Activated CD8-positive, alpha-beta T cell treated with anti-CD3 and anti-CD28 coated beads, Interleukin-2, amount 10 ng/mL, durations not matched to agents 7 days and 5 days (primary cell): Measurements from ENCODE around the gene HDAC4. TPM values are rescaled to one million over a fixed set of nuclear protein-coding genes. Genes with fewer than 3 reads are reported as not detected.
A peak's percentile ranks its signal among the peaks of the same experiment; 100 is the strongest.
"Not testable (repeated sequence)": the region's sequence is repeated elsewhere in the genome, so short reads cannot be mapped to it uniquely, and the experiment has no call there.

Experiments used
- ATAC-seq: fragments of 150-1000 bp; cut with Tn5 transposase; one replicate; pipeline ENCODE4 v1.10.0; 2021; ENCODE audit warnings: moderate library complexity
- CTCF ChIA-PET: fragments of 350-600 bp; sonication (Branson Sonifier 250); formaldehyde crosslinking; loops from one replicate; lab custom pipeline; 2021; ENCODE audit warnings: antibody characterized with exemption; lab: Charles Lee
- POLR2A ChIA-PET: fragments of 350-600 bp; sonication (Branson Sonifier 250); formaldehyde crosslinking; loops from one replicate; lab custom pipeline; 2021; ENCODE audit warnings: antibody characterized with exemption; lab: Charles Lee
- DNase-seq: peaks from one replicate; pipeline ENCODE4 v3.0.0-alpha.2; 2020
- H3K27ac Mint-ChIP-seq: one replicate; pipeline ENCODE4 v1.8.0; 2021; ENCODE audit warnings: mild to moderate bottlenecking, mixed read lengths
- H3K27me3 Mint-ChIP-seq: one replicate; pipeline ENCODE4 v1.8.0; 2021; ENCODE audit warnings: low read depth, mixed read lengths
- H3K36me3 Mint-ChIP-seq: one replicate; pipeline ENCODE4 v1.8.0; 2021; ENCODE audit warnings: low read depth, mixed read lengths
- H3K4me1 Mint-ChIP-seq: one replicate; pipeline ENCODE4 v1.8.0; 2021; ENCODE audit warnings: low read depth, mixed read lengths
- H3K4me3 Mint-ChIP-seq: one replicate; pipeline ENCODE4 v1.8.0; 2021; ENCODE audit warnings: mild to moderate bottlenecking, mixed read lengths
- H3K9me3 Mint-ChIP-seq: one replicate; pipeline ENCODE4 v1.8.0; 2022; ENCODE audit warnings: mixed read lengths; ENCODE audit not compliant: insufficient read depth
- total RNA-seq, 2 experiments: library from RNA; stranded (reverse); gene quantifications; one replicate each; pipeline ENCODE4 v1.2.3, GENCODE V29; 2021

HDAC4 gene
- 10 to 100 TPM; 50.7 to 58.8 TPM for total RNA-seq

GRCh38 chr2:239400596-239401066, at the start of gene HDAC4:
HDAC4 (minus strand) TSS chr2:239401020; CDS start chr2:239352699, 48,321 bp downstream.
- Mint-ChIP-seq H3K27me3 (peaks cover 9% of the 10 kb centered on the region), H3K9me3 (no peaks in the 10 kb centered on the region), H3K27ac (peak within 1 kb of the TSS; percentile 96), H3K4me3 (peak within 1 kb of the TSS; percentile 91), H3K36me3 (peaks cover 16% of the 10 kb centered on the region), H3K4me1 (peaks cover 40% of the 10 kb centered on the region)
- DNase-seq: no peak
- POLR2A ChIA-PET: interaction anchor here (0.6 to 1.2 kb wide), 24 partner anchors 8 to 170 kb away, joined by 3 to 10 read pairs (median 4); no protein-coding TSS in a partner anchor
- CTCF ChIA-PET: interaction anchor here (0.7 to 1.2 kb wide), 5 partner anchors 20 to 257 kb away, joined by 3 to 4 read pairs (median 3); no protein-coding TSS in a partner anchor
- ATAC-seq: peak; percentile 81

DNA sequence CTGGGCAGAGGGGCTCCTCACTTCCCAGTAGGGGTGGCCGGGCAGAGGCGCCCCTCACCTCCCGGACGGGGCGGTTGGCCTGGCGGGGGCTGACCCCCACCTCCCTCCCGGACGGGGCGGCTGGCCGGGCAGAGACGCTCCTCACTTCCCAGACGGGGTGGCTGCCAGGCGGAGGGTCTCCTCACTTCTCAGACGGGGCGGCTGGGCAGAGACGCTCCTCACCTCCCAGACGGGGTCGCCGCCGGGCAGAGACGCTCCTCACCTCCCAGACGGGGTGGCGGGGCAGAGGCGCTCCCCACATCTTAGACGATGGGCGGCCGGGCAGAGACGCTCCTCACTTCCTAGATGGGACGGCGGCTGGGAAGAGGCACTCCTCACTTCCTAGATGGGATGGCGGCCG, 48.6 kb upstream of the HDAC4 start:
- peaks cover 25% of the 10 kb centered on the region for H3K9me3 Mint-ChIP-seq
- ATAC-seq, H3K36me3 Mint-ChIP-seq, H3K4me1 Mint-ChIP-seq, POLR2A ChIA-PET, CTCF ChIA-PET, H3K27ac Mint-ChIP-seq, H3K4me3 Mint-ChIP-seq, DNase-seq: not testable (repeated sequence)
- peaks cover 31% of the 10 kb centered on the region for H3K27me3 Mint-ChIP-seq

DNA sequence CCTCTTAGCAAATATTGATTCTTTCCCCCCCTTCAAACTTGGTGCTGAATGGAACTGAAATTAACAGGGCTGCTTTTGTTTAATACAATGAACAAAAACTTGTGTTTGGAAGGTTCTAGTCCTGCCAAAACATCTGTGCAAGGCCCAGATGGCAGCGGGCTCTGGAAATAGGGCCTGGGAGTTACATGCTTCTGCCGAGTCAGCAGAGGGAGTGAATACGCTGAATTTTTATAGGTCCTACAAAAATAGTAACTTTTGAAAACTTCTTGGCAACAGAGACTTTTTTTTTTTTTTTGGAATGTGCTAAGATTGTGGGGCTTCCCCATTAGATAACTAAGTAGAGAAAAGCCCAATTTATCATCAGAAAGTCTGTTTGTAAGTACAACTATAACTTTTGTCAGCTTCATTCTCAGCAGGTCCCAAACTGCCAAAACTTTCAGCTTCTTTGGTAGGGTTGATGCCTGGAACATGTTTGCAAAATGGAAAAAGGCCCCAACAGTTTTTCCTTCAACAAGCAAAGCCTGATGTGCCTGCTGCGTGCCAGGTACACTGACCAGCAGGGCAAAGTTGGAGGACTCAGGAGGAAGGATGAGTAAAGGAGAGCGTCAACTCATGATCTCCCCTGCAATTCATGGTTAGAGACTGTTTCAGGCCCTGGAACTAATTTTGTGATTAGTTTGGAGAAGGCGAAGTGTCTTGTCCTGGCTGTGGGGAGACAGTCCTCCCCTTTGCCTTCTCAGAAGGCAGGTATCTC, 45.1 kb upstream of the HDAC4 start:
- Mint-ChIP-seq H3K9me3 (peaks cover 6% of the 10 kb centered on the region), H3K4me3 (no peak overlapping the region), H3K36me3 (no peaks in the 10 kb centered on the region), H3K27ac (no peak overlapping the region), H3K27me3 (peaks cover 39% of the 10 kb centered on the region), H3K4me1 (peaks cover 9% of the 10 kb centered on the region)
- ATAC-seq (no peak), DNase-seq (peak; percentile 6)
- POLR2A ChIA-PET: no interaction called here
- CTCF ChIA-PET: no interaction called here

DNA sequence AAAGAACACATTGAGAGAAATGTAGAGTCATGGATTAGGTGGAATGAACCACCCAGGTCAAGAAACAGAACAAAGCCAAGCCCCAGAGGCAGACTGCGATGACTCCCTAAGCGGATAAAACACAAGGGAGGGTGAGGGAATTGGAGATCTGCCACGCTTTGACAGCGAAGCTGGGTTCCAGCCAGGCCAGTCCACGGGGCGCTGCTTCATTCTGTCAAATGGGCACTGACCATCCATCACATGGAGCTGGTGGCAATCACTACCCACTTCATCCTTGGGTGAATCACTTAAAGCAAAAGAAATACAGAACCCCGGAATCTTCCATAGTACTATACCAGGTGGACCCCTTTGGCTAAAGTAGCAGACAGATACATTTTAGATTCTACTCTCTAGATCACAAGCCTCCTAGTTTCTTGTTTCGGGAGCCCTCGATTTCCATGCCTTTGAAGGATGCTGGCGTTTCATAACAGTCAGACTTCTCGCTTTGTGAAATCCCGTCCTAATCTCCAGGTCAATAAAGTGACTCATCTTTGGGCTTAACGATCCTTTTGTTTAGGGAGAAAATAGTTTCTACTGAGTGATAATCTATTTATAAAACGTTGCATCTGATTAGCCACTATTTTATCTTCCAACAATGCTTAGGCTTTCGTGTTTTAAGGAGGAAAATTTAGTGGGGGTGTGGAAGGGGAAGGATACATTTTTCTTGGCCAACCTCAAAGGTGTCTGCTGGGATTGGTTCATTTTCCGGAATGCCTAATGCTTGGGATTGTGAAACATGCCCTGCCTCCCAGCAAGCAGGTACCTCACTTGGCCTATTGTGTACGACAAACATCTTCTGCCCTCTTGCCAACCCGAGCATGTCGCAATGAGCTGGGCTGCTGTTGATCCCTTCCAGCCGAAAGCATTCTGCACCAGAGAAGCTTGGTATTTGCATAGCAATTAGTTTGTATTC, 44.1 kb upstream of the HDAC4 start:
- Mint-ChIP-seq H3K27me3 (peaks cover 45% of the 10 kb centered on the region), H3K9me3 (no peaks in the 10 kb centered on the region), H3K27ac (no peak overlapping the region), H3K36me3 (no peaks in the 10 kb centered on the region), H3K4me1 (peaks cover 15% of the 10 kb centered on the region), H3K4me3 (no peak overlapping the region)
- ChIA-PET POLR2A (no interaction called here), CTCF (no interaction called here)
- DNase-seq (peak; percentile 14), ATAC-seq (no peak)

DNA sequence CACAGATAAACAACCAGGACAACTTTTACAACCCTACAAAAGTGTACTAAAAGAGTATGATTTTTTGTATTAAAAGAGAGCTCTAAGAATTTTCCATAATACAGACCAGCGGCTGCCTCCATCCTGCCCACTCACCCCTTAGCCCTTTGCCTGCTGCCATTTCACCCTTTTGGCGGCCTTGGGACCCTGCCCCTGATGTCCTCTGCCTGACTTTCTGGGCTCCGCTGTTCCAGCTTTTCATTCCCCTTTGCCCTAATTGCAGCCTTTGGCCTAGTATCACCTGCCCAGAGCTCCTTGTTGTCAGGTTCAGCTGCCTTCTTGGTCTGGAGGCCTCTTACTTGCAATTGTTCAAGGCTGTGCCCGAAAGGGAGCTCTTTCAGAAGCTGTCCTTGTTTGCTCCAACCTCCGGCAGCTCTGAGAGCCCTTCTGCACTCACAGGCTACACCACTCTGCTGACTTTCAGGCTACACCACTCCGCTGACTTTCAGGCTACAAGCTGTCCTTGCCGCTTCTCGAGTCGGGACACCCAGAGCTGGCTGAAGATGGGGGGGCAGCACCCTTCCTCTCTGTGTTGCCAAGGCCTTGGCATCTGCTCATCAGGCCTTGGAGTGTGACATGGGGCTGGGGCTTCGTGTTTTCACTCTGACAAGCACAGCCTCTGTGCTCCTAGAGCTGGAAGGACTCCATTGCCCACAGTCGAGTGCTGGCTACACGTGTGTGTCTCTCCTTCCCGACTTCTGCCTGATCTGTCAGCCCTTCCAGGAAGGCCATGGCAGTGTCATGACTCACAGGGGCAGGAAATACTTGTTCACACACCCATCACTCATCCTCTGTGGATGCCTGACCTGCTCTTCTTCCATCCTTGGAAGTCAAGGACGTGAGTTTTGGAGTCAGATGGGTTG, 43.1 kb upstream of the HDAC4 start:
- ChIA-PET CTCF (no interaction called here), POLR2A (no interaction called here)
- Mint-ChIP-seq H3K9me3 (no peaks in the 10 kb centered on the region), H3K27me3 (peaks cover 53% of the 10 kb centered on the region), H3K4me1 (peaks cover 15% of the 10 kb centered on the region), H3K4me3 (no peak overlapping the region), H3K36me3 (no peaks in the 10 kb centered on the region), H3K27ac (no peak overlapping the region)
- DNase-seq (peak; percentile 8), ATAC-seq (no peak)

- Mint-ChIP-seq H3K9me3 (no peaks in the 10 kb centered on the region), H3K36me3 (no peaks in the 10 kb centered on the region), H3K27me3 (peaks cover 55% of the 10 kb centered on the region), H3K4me3 (no peak overlapping the region), H3K27ac (no peak overlapping the region), H3K4me1 (peaks cover 15% of the 10 kb centered on the region)
- DNase-seq: no peak
- POLR2A ChIA-PET: no interaction called here
- CTCF ChIA-PET: no interaction called here
- ATAC-seq: no peak
Observed at GRCh38 chr2:239443102-239443620, 42.3 kb upstream of the HDAC4 start.

DNA sequence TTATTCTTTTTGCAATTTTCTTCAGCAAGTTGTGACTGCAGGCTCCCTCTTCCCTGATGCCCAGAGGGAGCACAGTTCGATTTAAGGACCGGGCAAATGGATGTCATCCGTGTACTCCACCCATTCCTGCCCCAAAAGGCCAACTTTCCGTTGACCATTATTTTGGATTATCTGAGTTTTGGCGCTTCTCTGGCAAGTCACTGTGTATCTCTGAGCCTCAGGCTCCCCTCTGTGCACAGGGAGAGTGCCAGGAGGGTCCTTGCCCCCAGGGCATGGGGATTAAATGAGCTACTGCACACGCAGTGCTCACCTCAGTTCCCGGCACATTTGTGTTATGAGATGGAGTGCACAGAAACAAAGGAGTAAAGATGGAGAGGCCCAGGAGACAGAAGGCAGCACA, 41.4 kb upstream of the HDAC4 start:
- Mint-ChIP-seq H3K27me3 (peaks cover 55% of the 10 kb centered on the region), H3K4me3 (no peak overlapping the region), H3K36me3 (no peaks in the 10 kb centered on the region), H3K27ac (no peak overlapping the region), H3K4me1 (peaks cover 15% of the 10 kb centered on the region), H3K9me3 (no peaks in the 10 kb centered on the region)
- ChIA-PET POLR2A (no interaction called here), CTCF (no interaction called here)
- DNase-seq (no peak), ATAC-seq (no peak)

DNA sequence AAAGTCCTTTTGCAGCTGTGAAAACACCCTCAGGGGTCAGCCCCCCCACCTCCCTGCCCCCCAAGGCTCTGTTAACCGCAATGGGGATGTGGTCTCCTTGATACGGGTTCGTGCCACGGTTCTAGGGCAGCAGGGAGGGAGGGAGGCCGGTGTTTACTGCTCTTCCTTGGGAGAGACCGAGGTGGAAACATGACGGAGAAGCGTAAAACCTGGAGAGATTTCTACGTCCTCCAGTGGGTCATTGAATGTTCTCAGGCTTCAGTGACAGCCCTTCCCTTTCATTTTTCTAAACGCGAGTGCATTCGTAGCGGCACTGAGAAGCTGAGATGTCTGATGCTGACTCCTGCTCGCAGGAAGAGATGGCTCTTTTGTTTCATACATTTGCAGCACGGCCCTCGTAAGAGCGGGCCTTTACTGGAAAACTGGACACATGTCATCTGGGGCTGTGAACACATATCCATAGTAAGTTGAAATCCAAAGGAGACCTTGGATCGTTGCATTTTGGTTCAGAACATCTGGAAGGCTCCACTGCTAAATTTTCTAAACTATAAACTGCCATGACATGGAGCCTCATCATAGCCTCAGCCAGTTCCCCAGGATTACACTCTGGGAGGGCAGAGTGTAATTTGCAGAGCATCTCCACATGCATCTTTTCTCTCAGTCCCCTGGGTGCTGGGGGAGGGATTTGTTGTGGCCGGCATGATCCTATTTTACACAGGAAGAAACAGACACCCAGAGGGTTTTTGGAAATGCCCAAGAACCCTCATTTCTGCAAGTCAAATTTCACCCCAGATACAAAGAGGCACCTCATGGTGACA, 40.6 kb upstream of the HDAC4 start:
- H3K27me3 Mint-ChIP-seq: peaks cover 49% of the 10 kb centered on the region
- H3K36me3 Mint-ChIP-seq: no peaks in the 10 kb centered on the region
- H3K4me3 Mint-ChIP-seq: peak overlapping the region; percentile 38
- peak; percentile 28 for DNase-seq
- peak; percentile 23 for ATAC-seq
- ChIA-PET CTCF (no interaction called here), POLR2A (no interaction called here)
- H3K27ac Mint-ChIP-seq: no peak overlapping the region
- no peaks in the 10 kb centered on the region for H3K9me3 Mint-ChIP-seq
- H3K4me1 Mint-ChIP-seq: peaks cover 15% of the 10 kb centered on the region

DNA sequence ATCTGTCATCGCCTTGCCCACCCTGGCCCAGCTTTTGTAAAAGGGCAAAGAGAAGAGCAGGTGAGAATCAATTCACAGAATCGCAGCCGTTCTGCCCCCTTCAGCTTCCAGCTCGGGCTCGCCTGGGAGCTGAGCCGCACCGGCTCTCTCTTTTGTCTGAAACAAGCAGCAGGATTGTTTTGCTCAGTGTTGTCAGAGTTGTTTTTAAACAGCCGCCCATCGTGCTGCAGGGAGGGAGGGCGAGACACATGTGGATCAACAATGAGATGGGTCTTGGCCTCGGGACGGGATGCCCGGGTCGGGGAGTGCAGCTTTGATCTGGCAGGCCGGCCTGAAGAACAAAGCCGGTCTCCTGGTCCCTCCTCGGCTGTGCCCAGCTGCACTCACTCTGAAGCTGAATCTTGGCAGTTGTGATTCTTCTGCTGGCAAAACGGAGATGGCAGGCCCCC, 39.7 kb upstream of the HDAC4 start:
- Mint-ChIP-seq H3K27me3 (peaks cover 45% of the 10 kb centered on the region), H3K4me3 (peak overlapping the region; percentile 38), H3K9me3 (no peaks in the 10 kb centered on the region), H3K36me3 (no peaks in the 10 kb centered on the region), H3K27ac (no peak overlapping the region), H3K4me1 (peaks cover 15% of the 10 kb centered on the region)
- ATAC-seq (no peak), DNase-seq (no peak)
- CTCF ChIA-PET: no interaction called here
- POLR2A ChIA-PET: no interaction called here

DNA sequence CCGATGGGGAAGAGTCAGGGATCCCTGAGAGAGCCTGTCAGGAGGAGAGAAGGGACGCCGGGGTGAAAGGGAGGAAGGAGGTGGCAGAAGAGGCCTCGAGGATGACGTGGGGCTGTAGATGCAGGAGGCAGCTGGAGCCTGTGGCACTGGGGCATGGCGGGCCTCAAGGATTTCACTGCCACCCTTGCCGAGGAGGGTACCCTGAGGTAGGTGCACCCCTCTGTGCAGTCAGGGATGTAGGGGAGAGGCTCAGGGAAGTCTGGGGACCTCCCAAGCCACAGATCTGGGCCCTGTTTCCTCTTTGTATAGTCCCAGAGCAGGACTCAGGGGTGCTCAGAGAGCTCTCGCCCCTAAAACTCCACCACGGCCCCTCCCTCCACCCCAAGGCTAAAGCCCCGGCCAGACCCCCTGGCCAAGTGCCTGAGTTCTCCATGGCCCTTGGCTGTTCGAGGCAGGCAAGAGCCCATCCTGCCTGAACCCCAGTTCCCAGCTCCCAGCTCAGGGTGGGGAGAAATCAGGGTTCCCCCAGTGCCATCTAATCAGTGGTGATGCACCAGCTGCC, 39.0 kb upstream of the HDAC4 start:
- Mint-ChIP-seq H3K27ac (no peak overlapping the region), H3K9me3 (no peaks in the 10 kb centered on the region), H3K4me1 (peaks cover 15% of the 10 kb centered on the region), H3K36me3 (no peaks in the 10 kb centered on the region), H3K4me3 (no peak overlapping the region), H3K27me3 (peaks cover 43% of the 10 kb centered on the region)
- ATAC-seq: no peak
- DNase-seq: no peak
- POLR2A ChIA-PET: no interaction called here
- CTCF ChIA-PET: no interaction called here
